ENCODE measurements around the gene SLC14A1. TPM values are rescaled to one million over a fixed set of nuclear protein-coding genes. Genes with fewer than 3 reads are reported as not detected.
"Not testable (repeated sequence)": the region's sequence is repeated elsewhere in the genome, so short reads cannot be mapped to it uniquely, and the experiment has no call there.

Gene SLC14A1
- polyA plus RNA-seq, 1 experiment: 80.5 TPM

DNA sequence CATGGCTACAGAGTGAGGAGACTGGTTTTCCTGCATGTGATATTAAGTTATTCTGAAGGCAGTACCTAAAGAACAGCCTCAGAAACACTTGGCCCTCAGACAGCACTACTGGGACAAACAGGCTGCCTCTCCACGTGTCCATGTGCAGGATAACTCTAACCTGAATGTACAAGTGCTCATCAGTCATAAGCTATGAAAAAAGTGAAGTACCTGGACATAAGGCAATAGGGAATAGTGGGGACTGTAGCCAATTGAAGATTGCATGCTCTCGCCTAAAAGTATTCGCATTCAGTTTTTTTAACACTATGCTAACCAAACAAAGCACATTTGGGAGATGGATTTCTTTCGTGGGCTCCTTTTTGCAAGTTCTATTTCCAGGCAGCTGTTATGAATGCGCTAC is 33.0 kb downstream of the SLC14A1 start:
- Histone ChIP-seq H3K4me3 (ENCODE audit: low read depth, low read length) (no peak overlapping the region), H3K9me3 (ENCODE audit: control insufficient read depth, insufficient read depth, low read length) (no peaks in the 10 kb centered on the region), H3K27me3 (ENCODE audit: control insufficient read depth, insufficient read depth, low read length) (no peaks in the 10 kb centered on the region), H3K27ac (ENCODE audit: low read depth, low read length) (no peak overlapping the region)
- POLR2A ChIA-PET: no interaction called here
- DNase-seq (ENCODE audit: low read depth, low spot score): no peak
- CTCF ChIA-PET: no interaction called here
- TF ChIP-seq, protein P1, sequence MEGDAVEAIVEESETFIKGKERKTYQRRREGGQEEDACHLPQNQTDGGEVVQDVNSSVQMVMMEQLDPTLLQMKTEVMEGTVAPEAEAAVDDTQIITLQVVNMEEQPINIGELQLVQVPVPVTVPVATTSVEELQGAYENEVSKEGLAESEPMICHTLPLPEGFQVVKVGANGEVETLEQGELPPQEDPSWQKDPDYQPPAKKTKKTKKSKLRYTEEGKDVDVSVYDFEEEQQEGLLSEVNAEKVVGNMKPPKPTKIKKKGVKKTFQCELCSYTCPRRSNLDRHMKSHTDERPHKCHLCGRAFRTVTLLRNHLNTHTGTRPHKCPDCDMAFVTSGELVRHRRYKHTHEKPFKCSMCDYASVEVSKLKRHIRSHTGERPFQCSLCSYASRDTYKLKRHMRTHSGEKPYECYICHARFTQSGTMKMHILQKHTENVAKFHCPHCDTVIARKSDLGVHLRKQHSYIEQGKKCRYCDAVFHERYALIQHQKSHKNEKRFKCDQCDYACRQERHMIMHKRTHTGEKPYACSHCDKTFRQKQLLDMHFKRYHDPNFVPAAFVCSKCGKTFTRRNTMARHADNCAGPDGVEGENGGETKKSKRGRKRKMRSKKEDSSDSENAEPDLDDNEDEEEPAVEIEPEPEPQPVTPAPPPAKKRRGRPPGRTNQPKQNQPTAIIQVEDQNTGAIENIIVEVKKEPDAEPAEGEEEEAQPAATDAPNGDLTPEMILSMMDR (IDR thresholded peaks at IDR 0.05; ENCODE audit: low read depth, low read length): no peak

DNA sequence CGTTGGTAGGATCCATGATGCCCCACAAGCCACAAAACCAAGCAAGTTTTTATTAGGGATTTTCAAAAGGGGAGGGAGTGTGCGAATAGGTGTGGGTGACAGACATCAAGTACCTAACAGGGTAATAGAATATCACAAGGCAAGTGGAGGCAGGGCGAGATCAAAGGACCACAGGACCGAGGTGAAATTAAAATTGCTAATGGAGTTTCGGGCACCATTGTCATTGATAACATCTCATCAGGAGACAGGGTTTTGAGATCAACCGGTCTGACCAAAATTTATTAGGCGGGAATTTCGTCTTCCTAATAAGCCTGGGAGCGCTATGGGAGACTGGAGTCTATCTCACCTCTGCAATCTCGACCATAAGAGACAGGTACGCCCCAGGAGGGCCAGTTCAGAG is 33.7 kb downstream of the SLC14A1 start:
- CTCF ChIA-PET; POLR2A ChIA-PET; H3K4me3 ChIP-seq (ENCODE audit: low read depth, low read length); H3K27ac ChIP-seq (ENCODE audit: low read depth, low read length); H3K27me3 ChIP-seq (ENCODE audit: control insufficient read depth, insufficient read depth, low read length); DNase-seq (ENCODE audit: low read depth, low spot score); H3K9me3 ChIP-seq (ENCODE audit: control insufficient read depth, insufficient read depth, low read length): not testable (repeated sequence)

DNA sequence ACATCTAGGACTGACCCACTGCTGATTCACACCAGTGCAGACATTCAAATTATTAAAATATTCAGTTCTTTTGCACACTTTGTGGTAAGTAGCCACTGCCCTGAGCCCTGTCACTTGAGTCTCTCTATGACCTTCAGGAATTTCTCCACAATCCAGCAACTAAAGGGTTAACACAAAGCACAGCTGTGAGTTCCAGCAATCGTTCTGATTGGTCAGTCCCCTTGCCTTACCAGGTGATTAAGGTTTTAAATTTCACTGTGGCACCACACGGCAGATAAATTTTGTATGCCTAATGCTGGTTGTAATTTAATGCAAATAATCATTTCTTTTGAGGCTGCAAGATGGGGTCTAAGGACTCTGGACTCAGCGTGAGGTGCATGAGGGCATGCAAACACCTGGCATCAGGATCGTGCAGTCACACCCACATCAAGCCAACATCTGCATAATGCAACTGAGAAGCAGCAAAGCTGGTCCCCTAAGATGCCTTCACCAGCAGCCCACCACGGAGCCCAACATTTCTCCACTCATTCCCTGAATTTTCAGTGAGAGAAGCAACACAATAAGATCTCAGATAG is 36.6 kb downstream of the SLC14A1 start:
- H3K27me3 ChIP-seq (ENCODE audit: control insufficient read depth, insufficient read depth, low read length): no peaks in the 10 kb centered on the region
- CTCF ChIA-PET: no interaction called here
- no peaks in the 10 kb centered on the region for H3K9me3 ChIP-seq (ENCODE audit: control insufficient read depth, insufficient read depth, low read length)
- no peak overlapping the region for H3K4me3 ChIP-seq (ENCODE audit: low read depth, low read length)
- TF ChIP-seq, protein P1 (IDR thresholded peaks at IDR 0.05; ENCODE audit: low read depth, low read length): no peak
- POLR2A ChIA-PET: no interaction called here
- no peak overlapping the region for H3K27ac ChIP-seq (ENCODE audit: low read depth, low read length)
- no peak for DNase-seq (ENCODE audit: low read depth, low spot score)

DNA sequence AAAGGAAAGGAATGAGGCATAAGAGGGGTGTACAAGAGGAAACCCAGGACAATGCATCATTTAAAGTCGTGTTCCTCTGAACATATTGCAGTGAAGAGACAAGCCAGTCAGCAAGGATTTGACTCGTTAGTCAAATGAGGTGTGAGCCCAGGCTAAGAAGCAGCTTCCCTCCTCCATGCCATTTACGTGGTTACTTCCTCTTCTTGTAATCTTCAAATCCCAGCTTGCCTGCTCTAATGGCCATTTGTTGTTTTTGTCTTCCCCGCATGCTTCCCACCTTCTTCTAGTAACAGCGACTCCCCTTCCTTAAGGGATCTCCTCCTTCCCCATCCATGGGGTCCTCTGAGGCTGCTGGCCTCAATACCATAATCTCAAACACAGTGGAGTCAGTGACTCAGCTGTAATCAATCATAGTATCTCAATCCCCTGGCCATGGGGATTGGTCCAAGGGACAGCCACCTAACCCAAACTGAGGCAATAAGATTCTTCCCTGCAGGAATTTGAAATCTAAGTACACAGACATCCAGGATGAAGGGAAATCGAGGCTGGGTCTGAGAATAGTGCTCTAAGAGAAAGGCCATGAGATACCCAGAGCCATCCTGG is 37.6 kb downstream of the SLC14A1 start:
- no peak for DNase-seq (ENCODE audit: low read depth, low spot score)
- Histone ChIP-seq H3K9me3 (ENCODE audit: control insufficient read depth, insufficient read depth, low read length) (no peaks in the 10 kb centered on the region), H3K27ac (ENCODE audit: low read depth, low read length) (no peak overlapping the region), H3K4me3 (ENCODE audit: low read depth, low read length) (no peak overlapping the region), H3K27me3 (ENCODE audit: control insufficient read depth, insufficient read depth, low read length) (no peaks in the 10 kb centered on the region)
- ChIA-PET CTCF (no interaction called here), POLR2A (no interaction called here)
- TF ChIP-seq, protein P1 (IDR thresholded peaks at IDR 0.05; ENCODE audit: low read depth, low read length): no peak

GRCh38 chr18:45764000-45764686 is 40.2 kb downstream of the SLC14A1 start:
- Histone ChIP-seq H3K4me3 (ENCODE audit: low read depth, low read length) (no peak overlapping the region), H3K27ac (ENCODE audit: low read depth, low read length) (no peak overlapping the region), H3K27me3 (ENCODE audit: control insufficient read depth, insufficient read depth, low read length) (no peaks in the 10 kb centered on the region), H3K9me3 (ENCODE audit: control insufficient read depth, insufficient read depth, low read length) (no peaks in the 10 kb centered on the region)
- CTCF ChIA-PET: interaction anchor here (1.1 kb wide), 1 partner anchor 41 kb away, joined by 4 read pairs; no protein-coding TSS in a partner anchor
- POLR2A ChIA-PET: no interaction called here
- TF ChIP-seq, protein P1 (IDR thresholded peaks at IDR 0.05; ENCODE audit: low read depth, low read length): no peak
- no peak for DNase-seq (ENCODE audit: low read depth, low spot score)
